ENCODE data around the gene MCEMP1. TPM values are rescaled to one million over a fixed set of nuclear protein-coding genes. Genes with fewer than 3 reads are reported as not detected.

The MCEMP1 gene
- total RNA-seq, 1 donor from 2014 or later = not detected

DNA sequence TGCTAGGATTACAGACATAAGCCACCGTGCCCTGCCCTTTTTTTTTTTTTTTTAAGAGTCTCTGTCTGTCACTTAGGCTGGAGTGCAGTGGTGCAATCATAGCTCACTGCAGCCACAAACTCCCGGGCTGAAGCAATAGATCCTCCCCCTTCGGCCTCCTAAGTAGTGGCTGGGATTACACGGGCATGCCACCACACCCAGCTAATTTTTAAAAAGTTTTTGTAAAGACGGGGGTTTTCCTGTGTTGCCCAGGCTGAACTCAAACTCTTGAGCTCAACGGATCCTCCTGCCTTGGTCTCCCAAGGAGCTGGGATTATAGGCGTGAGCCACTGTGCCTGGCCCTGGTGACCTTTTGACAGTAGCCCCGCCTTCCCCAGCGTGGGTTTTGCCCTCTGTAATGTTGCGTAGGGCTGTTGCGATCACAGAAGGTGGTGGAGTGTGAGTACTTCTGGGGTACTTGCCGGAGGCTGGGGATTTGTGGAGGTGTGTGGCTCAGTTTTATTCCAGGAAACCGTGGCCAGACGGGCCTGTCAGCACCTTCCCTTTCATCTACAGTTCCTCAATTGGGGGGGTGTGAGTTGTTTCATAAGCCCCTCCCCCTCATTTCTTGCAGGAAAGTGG, 19.6 kb upstream of the MCEMP1 start:
- H3K4me3 Mint-ChIP-seq (ENCODE audit: unreplicated experiment) = no peak overlapping the region
- no peak for DNase-seq (ENCODE audit: extremely low spot score, unreplicated experiment)

DNA sequence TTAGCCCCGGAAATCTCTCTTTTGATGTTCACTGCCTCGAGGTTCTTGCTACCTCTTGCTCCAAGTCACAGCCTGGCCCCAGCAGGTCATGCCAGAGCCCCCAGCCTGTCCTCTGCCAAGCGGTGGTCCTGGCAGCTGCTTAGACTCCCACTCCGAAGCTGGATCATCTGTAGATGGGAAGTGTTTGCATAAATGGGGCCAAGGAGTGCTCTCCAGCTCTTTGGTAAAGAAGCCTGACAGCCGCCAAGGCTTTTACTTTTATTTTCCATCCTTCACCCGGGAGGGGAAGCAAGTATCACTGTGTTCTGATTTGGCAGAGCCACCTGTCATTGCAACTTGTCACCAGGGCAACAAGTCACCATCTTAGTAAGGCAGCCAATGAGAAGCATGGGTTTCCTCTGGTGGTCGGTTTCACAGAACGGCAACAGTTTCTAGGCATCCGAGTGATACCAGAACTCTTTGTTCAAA, 18.6 kb upstream of the MCEMP1 start:
- Mint-ChIP-seq H3K27ac (ENCODE audit: unreplicated experiment) (no peak overlapping the region), H3K9me3 (ENCODE audit: unreplicated experiment) (no peaks in the 10 kb centered on the region), H3K4me1 (ENCODE audit: unreplicated experiment) (no peaks in the 10 kb centered on the region), H3K36me3 (ENCODE audit: unreplicated experiment) (no peaks in the 10 kb centered on the region), H3K27me3 (ENCODE audit: unreplicated experiment) (peaks cover 14% of the 10 kb centered on the region), H3K4me3 (ENCODE audit: unreplicated experiment) (no peak overlapping the region)
- DNase-seq (ENCODE audit: extremely low spot score, unreplicated experiment) = no peak
- TF ChIP-seq, protein P1, sequence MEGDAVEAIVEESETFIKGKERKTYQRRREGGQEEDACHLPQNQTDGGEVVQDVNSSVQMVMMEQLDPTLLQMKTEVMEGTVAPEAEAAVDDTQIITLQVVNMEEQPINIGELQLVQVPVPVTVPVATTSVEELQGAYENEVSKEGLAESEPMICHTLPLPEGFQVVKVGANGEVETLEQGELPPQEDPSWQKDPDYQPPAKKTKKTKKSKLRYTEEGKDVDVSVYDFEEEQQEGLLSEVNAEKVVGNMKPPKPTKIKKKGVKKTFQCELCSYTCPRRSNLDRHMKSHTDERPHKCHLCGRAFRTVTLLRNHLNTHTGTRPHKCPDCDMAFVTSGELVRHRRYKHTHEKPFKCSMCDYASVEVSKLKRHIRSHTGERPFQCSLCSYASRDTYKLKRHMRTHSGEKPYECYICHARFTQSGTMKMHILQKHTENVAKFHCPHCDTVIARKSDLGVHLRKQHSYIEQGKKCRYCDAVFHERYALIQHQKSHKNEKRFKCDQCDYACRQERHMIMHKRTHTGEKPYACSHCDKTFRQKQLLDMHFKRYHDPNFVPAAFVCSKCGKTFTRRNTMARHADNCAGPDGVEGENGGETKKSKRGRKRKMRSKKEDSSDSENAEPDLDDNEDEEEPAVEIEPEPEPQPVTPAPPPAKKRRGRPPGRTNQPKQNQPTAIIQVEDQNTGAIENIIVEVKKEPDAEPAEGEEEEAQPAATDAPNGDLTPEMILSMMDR (IDR thresholded peaks at IDR 0.05) = no peak

More for the DNA sequence above, 19.6 kb upstream of the MCEMP1 start:
- Mint-ChIP-seq H3K4me1 (ENCODE audit: unreplicated experiment) (no peaks in the 10 kb centered on the region), H3K36me3 (ENCODE audit: unreplicated experiment) (no peaks in the 10 kb centered on the region), H3K9me3 (ENCODE audit: unreplicated experiment) (no peaks in the 10 kb centered on the region), H3K27ac (ENCODE audit: unreplicated experiment) (no peak overlapping the region), H3K27me3 (ENCODE audit: unreplicated experiment) (peaks cover 14% of the 10 kb centered on the region)
- TF ChIP-seq, protein P1 (IDR thresholded peaks at IDR 0.05) = no peak

DNA sequence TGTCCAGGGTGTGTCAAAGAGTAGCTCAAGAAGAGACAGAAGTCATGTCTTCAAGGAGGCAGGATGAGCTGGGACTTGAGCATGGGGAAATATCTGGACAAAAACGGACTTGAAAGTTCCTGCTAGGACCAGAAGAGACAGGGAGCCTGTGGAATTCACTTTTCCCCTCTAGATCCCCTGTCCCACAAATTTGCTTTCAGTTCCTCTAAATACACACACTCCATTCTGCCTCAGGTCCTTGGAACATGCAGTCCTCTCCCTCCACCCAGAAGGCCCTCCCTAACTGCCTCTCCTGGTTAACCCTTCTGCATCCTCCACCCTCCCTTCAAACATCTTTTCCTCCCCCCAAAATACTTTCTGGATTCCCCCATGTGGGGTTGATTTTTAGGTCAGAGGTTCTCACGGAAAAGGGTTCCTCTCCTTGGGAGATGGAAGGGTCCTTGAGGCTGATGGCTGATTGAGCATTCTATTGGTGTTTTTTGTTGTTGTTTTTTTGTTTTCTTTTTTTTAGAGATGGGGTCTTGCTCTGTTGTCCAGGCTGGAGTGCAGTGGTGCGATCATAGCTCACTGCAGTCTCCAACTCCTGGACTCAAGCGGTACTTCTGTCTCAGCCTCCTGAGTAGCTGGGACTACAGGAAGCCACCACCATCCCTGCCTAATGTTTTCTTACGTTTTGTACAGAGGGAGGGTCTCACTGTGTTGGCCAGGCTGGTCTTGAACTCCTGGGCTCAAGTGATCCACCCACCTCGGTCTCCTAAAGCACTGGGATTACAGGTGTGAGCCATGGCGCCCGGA, 14.9 kb upstream of the MCEMP1 start:
- no peaks in the 10 kb centered on the region for H3K36me3 Mint-ChIP-seq (ENCODE audit: unreplicated experiment)
- H3K27ac Mint-ChIP-seq (ENCODE audit: unreplicated experiment) = no peak overlapping the region
- peaks cover 14% of the 10 kb centered on the region for H3K27me3 Mint-ChIP-seq (ENCODE audit: unreplicated experiment)
- H3K4me1 Mint-ChIP-seq (ENCODE audit: unreplicated experiment) = peaks cover 2% of the 10 kb centered on the region
- no peak for DNase-seq (ENCODE audit: extremely low spot score, unreplicated experiment)
- no peaks in the 10 kb centered on the region for H3K9me3 Mint-ChIP-seq (ENCODE audit: unreplicated experiment)
- no peak overlapping the region for H3K4me3 Mint-ChIP-seq (ENCODE audit: unreplicated experiment)
- TF ChIP-seq, protein P1 (IDR thresholded peaks at IDR 0.05) = no peak

DNA sequence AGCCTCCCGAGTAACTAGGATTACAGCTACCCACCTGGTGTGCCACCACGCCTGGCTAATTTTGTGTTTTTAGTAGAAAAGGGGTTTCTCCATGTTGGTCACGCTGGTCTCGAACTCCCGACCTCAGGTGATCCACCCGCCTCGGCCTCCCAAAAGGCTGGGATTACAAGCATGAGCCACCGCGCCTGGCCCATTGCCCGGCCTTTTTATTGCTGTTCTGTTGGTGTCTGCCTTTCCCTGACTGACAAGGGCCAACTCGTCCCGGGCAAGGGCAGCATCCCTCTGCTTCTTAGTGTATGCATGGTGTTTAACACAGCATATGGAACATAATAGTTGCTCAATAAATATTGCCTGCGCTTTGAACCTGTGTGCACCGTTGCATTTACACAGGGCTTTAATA, 14.2 kb upstream of the MCEMP1 start:
- H3K36me3 Mint-ChIP-seq (ENCODE audit: unreplicated experiment) = no peaks in the 10 kb centered on the region
- peaks cover 14% of the 10 kb centered on the region for H3K27me3 Mint-ChIP-seq (ENCODE audit: unreplicated experiment)
- H3K4me3 Mint-ChIP-seq (ENCODE audit: unreplicated experiment) = no peak overlapping the region
- no peak overlapping the region for H3K27ac Mint-ChIP-seq (ENCODE audit: unreplicated experiment)
- peaks cover 2% of the 10 kb centered on the region for H3K4me1 Mint-ChIP-seq (ENCODE audit: unreplicated experiment)
- no peak for DNase-seq (ENCODE audit: extremely low spot score, unreplicated experiment)
- no peaks in the 10 kb centered on the region for H3K9me3 Mint-ChIP-seq (ENCODE audit: unreplicated experiment)
- TF ChIP-seq, protein P1 (IDR thresholded peaks at IDR 0.05) = no peak

DNA sequence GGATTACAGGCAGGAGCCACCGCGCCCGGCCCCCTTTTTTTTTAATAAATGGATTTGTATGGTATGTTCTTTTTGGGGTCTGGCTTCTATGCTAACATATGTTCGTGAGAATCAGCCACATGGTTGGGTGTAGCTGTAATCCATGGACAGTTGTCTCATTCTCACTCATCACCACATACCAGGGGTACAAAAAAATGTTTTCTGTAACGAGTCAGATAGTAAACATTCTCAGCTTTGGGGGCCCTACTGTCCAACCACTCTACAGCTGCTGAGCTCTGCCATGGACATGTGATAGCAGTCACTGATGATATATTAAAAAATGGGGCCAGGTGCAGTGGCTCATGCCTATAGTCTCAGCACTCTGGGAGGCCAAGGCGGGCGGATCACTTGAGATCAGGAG, 13.2 kb upstream of the MCEMP1 start:
- peaks cover 9% of the 10 kb centered on the region for H3K27me3 Mint-ChIP-seq (ENCODE audit: unreplicated experiment)
- no peaks in the 10 kb centered on the region for H3K9me3 Mint-ChIP-seq (ENCODE audit: unreplicated experiment)
- no peaks in the 10 kb centered on the region for H3K36me3 Mint-ChIP-seq (ENCODE audit: unreplicated experiment)
- TF ChIP-seq, protein P1 (IDR thresholded peaks at IDR 0.05) = no peak
- H3K4me3 Mint-ChIP-seq (ENCODE audit: unreplicated experiment) = no peak overlapping the region
- H3K4me1 Mint-ChIP-seq (ENCODE audit: unreplicated experiment) = peaks cover 2% of the 10 kb centered on the region
- no peak overlapping the region for H3K27ac Mint-ChIP-seq (ENCODE audit: unreplicated experiment)
- no peak for DNase-seq (ENCODE audit: extremely low spot score, unreplicated experiment)
